HG03378 (cell line): ENCODE data around the gene SDK2.

Experiments used
- ATAC-seq: cut with Tn5 transposase; IDR thresholded peaks from one replicate; pipeline ENCODE4 v1.9.1; 2021; ENCODE audit warnings: mild to moderate bottlenecking, moderate library complexity; ENCODE audit not compliant: unreplicated experiment

Gene SDK2

DNA sequence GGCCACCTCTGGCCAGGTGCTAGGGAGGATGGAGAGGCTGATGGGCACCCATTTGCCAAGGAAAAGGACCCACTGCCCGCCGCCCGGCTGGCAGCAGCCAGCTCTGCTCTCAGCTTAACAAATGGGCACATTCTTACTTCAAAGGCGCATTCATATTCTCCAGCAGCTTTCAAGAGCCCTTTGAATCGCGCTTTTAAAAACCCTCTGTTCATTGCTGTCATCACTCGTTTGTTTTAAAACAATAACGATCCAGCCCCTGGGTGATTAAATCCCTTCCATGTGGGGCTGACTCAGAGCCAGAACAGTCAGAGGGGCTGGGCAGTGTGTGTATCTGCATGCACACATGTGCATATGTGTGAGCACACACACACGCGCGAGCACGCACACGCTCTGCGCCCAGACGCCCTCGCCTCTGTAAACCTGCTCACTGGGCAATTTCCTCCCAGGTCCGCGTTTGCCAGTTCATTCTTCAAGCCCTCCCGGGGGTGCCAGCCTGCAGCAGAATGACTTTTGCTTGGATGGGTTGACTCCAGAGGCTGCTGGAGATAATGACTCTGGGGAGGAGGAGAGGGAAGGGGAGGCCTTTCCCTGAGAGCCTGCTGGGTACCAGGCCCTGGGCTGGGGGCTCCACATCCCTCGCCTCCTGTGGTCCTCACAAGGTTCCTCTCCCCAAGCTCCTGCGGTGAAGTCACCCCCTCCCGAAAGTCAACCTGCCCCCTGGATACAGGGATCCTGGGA is 133.1 kb downstream of the SDK2 start:
- no peak for ATAC-seq

DNA sequence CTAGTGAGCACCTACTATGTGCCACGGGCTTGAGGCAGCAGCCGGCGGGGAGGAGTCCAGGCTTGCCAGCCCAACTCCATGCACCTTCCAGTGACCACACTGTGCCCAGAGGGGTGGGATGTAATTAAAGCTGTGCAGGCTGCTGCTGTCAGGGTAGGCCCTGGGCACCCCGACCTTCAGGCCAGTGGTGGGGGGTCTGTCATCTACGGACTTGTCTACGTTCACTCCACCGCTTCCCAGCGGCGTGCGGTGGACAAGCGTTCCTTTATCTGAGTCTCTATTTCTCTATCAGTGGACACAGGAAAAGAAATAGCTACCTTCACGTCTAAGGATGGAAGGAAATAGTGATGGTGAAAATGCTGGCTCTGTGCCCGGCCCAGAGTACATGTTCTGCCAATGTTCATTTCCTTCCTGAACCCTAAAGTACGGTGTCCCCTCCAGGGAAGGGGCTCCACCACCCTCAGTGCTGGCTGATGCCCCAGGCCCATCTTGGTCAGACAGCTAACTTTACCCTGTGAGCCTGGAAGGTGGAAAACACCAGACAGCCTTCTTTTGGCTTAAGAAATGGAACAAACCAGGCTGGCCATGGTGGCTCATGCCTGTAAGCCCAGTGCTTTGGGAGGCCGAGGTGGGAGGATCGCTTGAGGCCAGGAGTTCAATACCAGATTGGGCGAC is 135.2 kb downstream of the SDK2 start:
- no peak for ATAC-seq

DNA sequence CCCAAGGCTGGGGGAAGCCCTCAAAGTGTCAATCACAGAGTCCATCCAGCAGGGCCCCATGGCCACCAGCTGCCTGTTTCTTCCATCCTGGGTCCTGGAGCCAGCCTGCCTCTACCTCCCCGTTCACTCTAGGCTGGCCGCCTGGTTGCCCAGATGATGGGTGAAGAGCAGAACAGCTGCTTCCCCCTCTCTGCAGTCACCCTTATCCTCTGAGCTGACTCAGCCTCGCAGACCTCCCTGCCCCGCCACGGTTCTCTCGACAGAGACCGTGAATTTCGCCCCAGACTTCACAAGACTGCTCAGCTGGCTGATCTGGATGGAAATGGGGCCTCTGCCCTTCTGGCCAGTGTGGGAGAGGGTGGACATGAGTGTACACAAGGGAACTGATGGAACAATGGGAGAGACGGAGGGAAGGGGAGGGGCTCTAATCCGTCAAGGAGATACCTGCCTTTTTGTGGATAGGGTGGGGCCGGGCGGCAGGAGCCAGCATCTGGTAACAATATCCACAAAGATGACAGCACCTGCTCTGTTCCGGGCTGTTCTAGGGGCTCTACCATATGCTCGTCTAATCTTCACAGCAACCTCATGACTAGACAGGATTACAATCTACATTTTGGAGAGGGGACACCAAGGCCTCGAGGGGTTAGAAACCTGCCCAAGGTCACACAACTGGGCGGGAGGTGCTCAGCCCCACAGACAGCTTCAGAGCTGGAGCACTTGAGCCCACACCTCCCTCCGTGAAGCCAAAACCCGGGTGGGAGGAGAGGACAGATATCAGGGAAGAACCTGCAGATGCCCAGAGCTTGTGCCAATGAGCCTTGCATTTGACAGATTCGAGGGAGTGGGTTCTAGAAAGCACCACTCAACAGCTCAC is 136.0 kb downstream of the SDK2 start:
- ATAC-seq: no peak

DNA sequence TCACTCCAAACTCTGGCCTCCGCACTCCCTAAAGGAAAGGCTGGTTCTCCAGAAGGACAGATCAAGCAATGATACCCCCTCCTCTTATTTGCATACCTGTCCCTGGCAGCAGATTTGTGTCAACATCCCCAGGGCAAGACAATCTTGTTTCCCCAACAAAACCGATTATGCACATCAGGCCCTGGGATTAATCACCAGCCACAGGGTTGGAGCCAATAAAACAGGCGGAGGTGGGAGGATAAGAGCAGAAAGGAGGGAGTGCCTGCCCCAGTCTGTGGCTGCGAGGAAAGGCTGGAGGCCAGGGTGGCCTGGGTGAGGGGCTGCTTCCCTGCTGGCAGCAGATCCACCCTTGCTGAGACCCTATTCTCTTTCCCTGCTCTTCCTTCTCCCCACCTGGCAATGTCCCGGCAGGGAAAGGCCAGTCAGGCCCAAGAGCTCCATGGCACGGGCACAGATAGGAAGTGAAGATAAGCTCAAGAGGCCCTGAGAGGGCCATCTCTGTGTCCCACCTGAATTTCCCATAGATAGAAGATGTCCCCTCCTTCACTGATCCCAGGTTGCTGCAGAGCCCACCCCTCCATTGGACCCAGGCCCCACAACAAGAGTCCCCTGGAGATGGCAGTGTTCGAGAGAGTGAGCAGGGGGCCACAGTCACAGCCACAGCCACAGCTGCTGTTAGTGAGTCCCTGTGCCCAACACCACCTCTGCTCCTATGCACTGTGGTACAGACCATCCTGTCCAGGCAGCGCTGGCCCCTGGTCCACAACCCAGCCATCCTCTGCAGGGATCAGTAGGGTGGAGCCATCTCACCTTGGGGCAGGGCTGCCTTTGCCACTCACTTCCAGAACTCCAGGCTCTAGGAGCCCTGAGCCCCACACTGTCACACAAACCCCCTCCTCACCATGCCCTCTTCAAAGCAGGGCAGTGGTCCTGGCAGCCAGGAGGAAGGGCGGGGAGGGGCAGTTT is 137.5 kb downstream of the SDK2 start:
- no peak for ATAC-seq

DNA sequence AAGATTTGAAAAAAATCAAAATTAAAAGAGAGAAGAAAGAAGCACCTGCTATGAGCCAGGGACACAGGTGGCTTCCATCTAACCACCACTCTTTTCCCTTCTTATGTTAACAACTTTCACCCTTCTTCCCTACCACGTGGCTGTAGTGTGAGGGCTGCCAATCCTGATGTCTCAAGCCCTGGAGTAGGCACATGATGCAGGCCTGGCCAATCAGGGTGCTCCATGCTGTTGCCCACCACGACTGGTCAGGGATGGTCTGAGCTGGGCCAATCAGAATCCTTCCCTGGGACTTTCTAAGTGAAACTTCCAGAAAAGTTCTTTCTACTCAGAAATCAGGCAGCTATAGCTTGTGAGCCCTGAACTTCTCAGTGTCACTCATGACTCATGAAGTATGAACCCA is 140.7 kb downstream of the SDK2 start:
- ATAC-seq: no peak

DNA sequence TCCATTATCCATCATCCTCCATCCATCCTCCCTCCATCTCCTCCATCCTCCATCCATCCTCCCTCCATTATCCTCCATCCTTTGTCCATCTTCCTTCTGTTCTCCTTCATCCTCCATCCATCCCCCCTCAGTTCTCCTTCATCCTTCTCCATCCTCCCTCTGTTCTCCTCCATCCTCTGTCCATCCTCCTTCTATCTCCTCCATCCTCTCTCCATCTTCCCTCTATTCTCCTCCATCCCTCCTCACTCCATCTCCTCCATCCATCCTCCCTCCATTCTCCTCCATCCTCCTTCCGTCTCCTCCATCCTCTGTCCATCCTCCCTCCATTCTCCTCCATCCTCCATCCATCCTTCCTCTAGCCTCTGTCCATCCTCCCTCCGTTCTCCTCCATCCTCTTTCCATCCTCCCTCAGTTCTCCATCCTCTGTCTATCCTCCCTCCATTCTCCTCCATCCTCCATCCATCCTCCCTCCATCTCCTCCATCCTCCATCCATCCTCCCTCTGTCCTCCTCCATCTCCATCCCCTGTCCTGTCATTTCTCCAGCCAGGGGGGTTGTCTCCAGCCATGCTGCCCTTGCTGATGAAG is 143.7 kb downstream of the SDK2 start:
- ATAC-seq: no peak

DNA sequence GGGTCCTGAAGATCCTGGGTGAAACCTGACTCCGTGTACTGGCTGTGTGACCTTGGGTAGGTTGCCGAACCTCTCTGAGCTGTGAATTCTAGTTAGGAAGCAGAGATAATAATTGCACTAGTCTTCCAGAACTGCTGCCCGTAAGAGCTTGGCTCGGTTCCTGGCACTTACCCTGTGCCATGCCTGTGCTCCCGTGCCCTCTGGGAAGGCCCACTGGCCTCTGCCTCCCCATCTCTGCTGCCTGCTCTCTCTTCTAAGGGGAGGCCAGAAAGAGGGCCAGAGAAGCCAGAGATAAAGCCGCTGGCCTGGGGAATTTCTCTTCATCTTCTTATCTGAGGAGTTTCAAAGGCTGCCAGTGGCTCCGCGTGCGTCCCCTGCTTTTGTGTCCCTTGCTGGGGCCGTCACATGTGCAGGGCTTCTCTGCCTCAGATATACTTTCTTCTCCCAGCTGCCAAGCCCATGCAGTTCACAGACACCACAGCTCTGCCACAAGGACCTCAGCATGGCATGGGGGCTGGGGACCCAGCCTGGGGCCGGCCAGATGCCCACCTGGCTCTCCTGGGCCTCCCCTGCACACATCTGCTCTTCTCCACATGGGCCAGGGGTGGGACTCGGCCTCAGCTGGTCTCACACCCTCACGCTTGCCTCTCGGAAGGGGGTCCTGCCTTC is 145.2 kb downstream of the SDK2 start:
- no peak for ATAC-seq

DNA sequence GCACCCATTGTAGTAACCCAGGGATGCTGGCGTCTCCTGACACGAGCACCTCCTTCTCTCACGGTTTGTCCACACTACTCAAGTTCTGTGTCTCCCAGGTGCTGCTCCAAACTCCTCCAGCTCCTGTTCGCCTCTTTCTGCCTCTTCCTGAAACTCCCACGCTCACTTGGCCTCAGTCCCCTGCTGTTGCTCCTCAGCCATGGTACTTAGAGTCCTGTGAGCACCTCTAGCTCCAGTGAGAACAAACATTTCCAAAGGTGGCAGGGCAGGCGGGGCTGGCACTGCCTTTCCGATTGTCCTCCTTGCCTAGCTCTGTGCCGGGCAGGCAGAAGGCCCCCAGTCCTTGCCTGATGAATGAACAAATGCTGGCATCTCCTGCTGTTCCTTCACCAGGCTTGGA is 146.1 kb downstream of the SDK2 start:
- no peak for ATAC-seq

DNA sequence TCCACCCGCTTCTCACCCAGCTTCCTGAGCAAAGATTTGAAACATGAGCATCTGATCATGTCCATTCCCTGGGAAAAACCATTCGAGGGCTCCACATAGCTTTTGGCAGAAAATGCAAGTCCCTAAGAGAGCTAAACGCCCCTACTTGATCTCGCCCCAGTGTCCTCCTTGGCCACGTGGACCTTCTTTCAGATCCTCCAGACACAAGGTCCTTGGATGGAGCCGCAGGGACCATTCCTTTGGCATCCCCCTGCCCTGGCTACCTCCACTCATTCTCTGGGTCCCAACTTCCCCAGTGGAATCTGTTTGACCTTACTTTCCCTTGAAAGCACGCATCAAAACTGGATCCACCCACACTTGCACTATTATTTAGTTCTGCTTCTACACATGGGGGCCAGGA is 146.5 kb downstream of the SDK2 start:
- no peak for ATAC-seq

DNA sequence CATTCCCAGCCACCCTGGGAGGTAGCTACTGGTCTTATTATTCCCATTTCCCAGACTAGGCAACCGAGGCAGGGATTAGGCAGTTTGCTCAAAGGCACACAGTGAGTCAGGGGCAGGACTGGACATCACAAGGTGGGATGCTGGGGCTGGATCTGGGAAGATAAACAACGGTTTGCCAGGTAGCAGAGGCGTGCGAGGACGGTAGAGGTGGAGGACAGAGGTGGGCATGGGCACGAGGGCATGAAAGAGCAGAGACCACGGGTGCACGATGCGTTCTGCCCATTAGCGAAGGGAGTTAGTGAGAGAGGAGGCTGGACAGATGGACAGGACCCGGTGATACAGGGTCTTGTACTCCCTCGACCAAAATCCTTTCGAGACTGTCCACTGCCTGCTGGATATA is 148.0 kb downstream of the SDK2 start:
- ATAC-seq: no peak

DNA sequence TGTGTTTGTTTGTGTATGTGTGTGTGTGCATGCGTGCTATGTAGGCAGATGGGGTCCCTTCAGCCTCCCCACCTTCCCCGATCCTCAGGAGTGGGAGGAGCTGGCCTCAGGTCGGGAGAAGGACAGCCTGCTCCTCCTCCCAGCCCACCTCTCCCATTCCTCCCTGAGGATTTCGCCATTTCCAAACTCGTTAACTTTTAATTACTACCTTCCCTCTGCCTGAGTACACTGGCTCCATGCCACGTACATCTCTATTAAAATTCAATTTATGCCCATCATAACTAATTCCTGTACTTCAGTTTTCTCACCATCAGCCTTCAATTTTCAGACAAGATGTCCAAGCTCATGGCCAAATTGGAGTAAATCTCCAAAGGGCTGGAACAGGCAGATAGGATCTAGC is 148.6 kb downstream of the SDK2 start:
- no peak for ATAC-seq

DNA sequence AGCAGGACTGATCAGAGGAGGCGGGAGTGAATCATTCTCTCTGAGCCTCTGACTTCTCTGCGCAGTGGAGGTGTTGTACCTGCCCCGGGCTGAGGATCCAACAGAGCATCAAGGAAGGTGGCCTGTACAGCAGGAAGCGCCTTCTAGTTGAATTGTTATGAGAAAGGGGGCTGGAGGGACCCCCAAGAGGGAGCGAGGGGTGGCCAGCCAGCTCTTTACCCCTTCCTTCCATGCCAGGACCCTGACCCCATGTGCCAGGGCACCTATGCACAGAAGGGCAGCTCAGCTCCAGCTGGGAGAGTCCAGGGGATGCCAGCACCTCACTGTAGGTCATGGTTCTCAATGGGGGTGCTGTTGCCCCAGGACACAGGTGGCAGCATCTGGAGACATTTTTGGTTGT is 149.3 kb downstream of the SDK2 start:
- ATAC-seq: no peak

DNA sequence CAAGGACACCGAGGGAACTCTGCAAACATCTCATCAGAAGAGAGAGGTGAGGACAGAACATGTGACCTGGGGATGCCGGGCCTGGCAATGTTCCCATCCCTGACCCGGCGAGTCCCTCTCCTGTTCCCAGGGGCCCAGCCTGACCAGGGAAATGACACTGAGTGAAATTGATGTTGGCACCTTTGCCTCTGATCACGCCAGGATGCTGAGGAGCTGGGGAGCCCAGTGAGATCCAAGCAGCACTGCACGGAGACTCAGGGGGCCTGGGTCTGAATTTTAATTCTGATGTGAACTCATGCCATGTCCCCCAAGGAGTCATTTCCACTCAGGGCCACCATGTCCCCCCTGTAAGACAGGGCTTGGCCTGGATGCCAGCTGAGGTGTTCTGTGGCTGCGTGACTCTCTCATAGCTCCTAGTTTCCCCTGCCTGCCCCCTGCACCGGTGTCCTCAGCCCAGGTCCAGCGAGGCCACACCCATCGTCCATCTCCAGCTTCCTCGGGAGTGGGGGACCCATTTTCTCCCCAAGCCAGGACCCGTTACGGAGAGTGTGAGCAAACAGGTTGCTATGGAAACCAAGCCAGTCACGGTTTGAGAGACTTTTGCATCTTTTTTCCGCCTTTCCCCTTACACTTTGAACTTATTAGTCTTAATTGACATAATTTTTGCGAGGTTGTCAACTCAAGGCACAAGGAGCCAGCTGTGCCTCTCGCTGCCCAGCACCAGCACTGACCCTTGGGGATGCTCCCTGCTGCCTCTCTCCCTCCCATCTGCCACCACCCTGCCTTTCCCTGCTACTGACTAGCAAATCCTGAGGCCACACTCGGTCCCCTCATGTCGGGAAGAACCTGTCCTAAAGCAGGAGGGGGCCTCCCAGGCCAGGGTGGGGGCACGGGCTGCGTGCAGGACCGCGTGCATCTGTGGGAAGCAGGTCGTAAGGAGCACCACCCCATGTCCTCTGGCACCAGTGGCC is 150.0 kb downstream of the SDK2 start:
- no peak for ATAC-seq

DNA sequence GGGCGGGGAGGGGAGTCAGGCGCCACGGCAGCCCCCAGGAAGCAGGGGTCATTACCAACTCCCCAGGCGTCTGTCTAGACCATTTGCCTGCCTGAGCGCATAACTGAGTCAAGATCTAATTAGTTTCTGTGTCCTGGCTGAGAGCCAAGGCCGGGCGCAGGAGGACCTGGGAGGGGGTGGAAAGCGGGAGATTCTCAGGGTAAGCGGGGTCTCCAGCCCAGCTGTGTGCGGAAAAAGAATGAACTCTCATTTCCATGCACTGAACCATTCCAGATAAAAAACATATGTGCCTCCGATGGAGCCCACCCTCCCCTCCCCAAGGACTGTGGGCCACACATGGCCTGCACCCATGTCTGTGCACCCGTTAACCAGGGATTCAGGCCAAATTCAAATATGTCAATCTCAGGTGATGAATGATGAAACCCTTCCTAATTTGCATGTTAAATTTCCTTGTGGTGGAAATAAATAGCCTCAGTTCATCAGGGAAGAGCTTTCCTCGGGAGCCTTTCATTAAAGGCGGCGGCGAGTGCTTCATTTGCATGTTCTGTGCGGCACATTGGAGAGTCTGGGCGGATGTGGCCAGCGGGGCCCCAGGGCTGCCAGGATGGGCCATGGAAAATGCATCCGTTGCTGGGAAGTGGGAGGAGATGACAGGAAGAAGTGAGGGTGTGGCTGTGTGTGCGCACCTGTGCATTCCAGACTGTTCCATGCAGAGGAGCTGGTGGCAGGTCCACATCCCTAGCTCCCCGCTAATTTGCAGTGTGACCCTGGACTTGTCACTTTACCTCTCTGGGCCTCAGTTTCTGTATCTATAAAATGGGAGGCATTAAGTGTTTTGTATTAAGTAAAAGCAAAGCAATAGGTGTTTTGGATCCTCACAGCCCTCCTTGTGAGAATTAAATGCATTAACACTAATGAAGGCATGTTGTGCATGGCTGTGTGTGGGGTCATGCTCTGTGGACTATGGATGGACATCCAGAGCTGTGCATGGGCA is 151.1 kb downstream of the SDK2 start:
- no peak for ATAC-seq

DNA sequence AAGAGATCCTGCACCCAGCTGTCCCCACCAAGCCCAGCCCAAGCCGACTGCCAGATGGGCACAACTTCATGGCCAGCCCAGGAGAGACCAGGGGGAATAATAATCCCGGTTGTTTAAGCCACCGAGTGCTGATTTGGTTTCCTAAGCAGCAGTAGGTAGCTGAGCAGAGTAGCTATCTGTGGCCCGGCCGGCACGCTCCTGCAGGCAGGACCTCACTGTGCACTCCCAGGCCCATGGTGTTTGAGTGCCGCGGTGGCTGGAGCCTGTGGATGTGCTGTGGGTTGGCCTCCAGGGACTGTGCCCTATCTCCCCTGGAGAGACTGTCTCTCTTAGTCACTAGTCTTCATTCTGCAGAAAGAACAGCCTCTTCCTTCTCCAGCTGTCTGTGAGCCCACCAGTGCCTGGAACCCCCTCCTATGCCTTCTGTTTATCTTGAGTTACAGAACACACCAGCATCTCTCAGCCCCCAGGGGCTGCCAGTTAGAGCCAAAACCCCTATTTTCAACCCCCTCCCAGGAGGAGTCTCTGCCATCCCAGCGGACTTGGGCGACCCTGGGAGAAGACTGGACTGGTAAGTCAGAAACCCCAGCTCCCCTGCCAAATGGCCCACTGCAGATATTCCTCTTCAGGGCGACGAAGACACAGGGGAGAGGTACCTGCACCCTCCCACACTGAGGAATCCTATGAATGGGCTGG is 152.0 kb downstream of the SDK2 start:
- no peak for ATAC-seq

DNA sequence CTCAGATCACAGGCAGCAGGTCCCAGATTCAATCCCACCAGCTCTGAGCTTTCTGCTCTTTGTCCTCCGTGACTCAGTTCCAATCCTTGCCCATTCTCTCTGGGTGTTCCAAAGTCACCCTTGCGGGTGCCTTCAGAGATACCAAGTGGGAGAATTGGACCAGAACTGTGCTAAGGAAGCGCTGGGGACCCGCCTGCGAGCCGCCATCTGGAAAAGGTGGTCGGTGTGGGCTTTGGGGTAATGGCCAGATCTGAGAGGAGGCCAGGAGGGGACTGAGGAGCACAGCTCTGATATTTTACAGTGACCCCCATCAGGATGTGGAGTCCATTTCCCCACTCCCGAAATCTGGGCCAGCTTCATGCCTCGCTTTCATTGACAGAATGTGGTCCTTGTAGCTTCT is 152.6 kb downstream of the SDK2 start:
- no peak for ATAC-seq

DNA sequence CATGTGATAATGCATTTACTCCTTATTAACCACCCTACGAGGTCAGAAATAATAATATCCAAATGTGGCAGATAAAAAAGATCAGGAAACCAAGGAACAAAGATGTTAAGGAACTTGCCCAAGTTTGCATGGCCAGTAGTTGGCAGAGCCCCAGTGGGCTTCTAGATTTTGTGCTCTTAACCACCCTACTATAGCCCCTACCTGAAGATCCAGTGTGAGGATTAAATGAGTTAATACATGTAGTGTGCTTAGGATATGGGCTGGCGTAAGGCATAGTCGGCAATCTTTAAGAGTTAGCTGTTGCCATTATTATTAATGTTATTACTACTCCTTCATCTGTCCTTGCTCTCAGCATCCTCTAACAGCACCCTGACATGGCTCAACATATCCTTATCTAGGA is 153.4 kb downstream of the SDK2 start:
- ATAC-seq: no peak
